Breast epithelium (tissue), 4 donors: ENCODE measurements around the gene PPP1R7. TPM values are rescaled to one million over a fixed set of nuclear protein-coding genes. Genes with fewer than 3 reads are reported as not detected.

ENCODE experiments used
- DNase-seq, 2 donors: peaks; one replicate each; pipeline ENCODE4 v3.0.0-alpha.2; 2019; ENCODE audit warnings: low spot score in 2 of 2
- H3K27ac ChIP-seq, 2 donors: fragments of 200-600 bp; sonication (generic) in 1 of 2; one replicate each; pipeline ENCODE4 v1.5.1; 2016 to 2019; ENCODE audit warnings: mild to moderate bottlenecking in 1 of 2
- H3K27me3 ChIP-seq, 2 donors: fragments of 200-600 bp; sonication (generic) in 1 of 2; one replicate each; pipeline versions ENCODE4 v1.5.1 to v1.6.0; 2017 to 2019; ENCODE audit warnings: control low read depth in 1 of 2, mild to moderate bottlenecking in 1 of 2
- H3K36me3 ChIP-seq: fragments of 200-600 bp; one replicate; pipeline ENCODE4 v1.5.1; 2019
- H3K4me1 ChIP-seq, 2 donors: fragments of 200-600 bp; sonication (generic); one replicate each; pipeline ENCODE4 v1.5.1; 2016 to 2019; ENCODE audit warnings: control low read depth in 1 of 2
- H3K4me3 ChIP-seq, 3 donors: fragments of 200-600 bp; sonication (generic); 1 replicate in 2 of 3; 2 replicates in 1 of 3; pipeline ENCODE4 v1.5.1; 2016 to 2019; ENCODE audit warnings: mild to moderate bottlenecking in 3 of 3, moderate library complexity in 2 of 3
- H3K9me3 ChIP-seq, 2 donors: fragments of 200-600 bp; sonication (generic) in 1 of 2; one replicate each; pipeline ENCODE4 v1.5.1; 2016 to 2019; ENCODE audit warnings: control low read depth in 1 of 2
- CTCF ChIP-seq, 3 donors: fragments of 450-650 bp; IDR thresholded peaks; one replicate each; pipeline ENCODE4 v1.5.1; 2016 to 2017; ENCODE audit warnings: antibody characterized with exemption in 3 of 3, mild to moderate bottlenecking in 3 of 3, moderate library complexity in 3 of 3
- POLR2A ChIP-seq: fragments of 450-650 bp; IDR thresholded peaks from one replicate; pipeline ENCODE4 v1.6.1; 2016; ENCODE audit warnings: antibody characterized with exemption, mild to moderate bottlenecking, moderate library complexity
- POLR2AphosphoS5 ChIP-seq, 3 donors: sonication (generic); formaldehyde crosslinking; IDR thresholded peaks; one replicate each; pipeline ENCODE4 v1.6.1; 2017; ENCODE audit warnings: antibody characterized with exemption in 3 of 3
- intact Hi-C: fragments of 100-400 bp; cut with DNase I; formaldehyde crosslinking; loops from one replicate; pipeline ENCODE4 v1.15.1; 2023; ENCODE audit warnings: low total_unique reads
- total RNA-seq, 3 donors: library from RNA; depleted of rRNA; stranded (reverse); fragments of >200 nt; gene quantifications; one replicate each; pipeline ENCODE4 v1.1.0, GENCODE V29; 2016

PPP1R7 gene
- total RNA-seq, 3 donors from 2014 or later, result 39.4 to 50.9 (median 43.6) TPM

GRCh38 chr2:241136661-241137260 lies 13.5 kb upstream of the PPP1R7 start:
- intact Hi-C loops, result no loop called here
- TF ChIP-seq POLR2A, result no peak
- TF ChIP-seq POLR2AphosphoS5 (IDR thresholded peaks at IDR 0.05), result no peak
- no peak for TF ChIP-seq CTCF (IDR thresholded peaks at IDR 0.05)
- Histone ChIP-seq H3K4me3 (no peak overlapping the region), H3K27me3 (no peaks in the 10 kb centered on the region), H3K4me1 (no peaks in the 10 kb centered on the region), H3K36me3 (no peaks in the 10 kb centered on the region), H3K27ac (no peak overlapping the region), H3K9me3 (no peaks in the 10 kb centered on the region)
- DNase-seq, result no peak

- no peak for DNase-seq
- no peak for TF ChIP-seq POLR2AphosphoS5 (IDR thresholded peaks at IDR 0.05)
- no peak for TF ChIP-seq POLR2A
- no peak for TF ChIP-seq CTCF (IDR thresholded peaks at IDR 0.05)
- H3K36me3 ChIP-seq, result no peaks in the 10 kb centered on the region
- no peaks in the 10 kb centered on the region for H3K27me3 ChIP-seq
- H3K9me3 ChIP-seq, result no peaks in the 10 kb centered on the region
- H3K4me3 ChIP-seq, result no peak overlapping the region
- no peaks in the 10 kb centered on the region for H3K4me1 ChIP-seq
- no peak overlapping the region for H3K27ac ChIP-seq
- intact Hi-C loops, result no loop called here
These were observed 12.7 kb upstream of the PPP1R7 start for GRCh38 chr2:241137276-241138190.

- no peak overlapping the region for H3K4me3 ChIP-seq
- H3K27me3 ChIP-seq, result no peaks in the 10 kb centered on the region
- DNase-seq, result no peak
- H3K36me3 ChIP-seq, result no peaks in the 10 kb centered on the region
- intact Hi-C loops, result no loop called here
- H3K4me1 ChIP-seq, result no peaks in the 10 kb centered on the region
- TF ChIP-seq POLR2A (no peak), POLR2AphosphoS5 (IDR thresholded peaks at IDR 0.05) (no peak), CTCF (IDR thresholded peaks at IDR 0.05) (no peak)
- H3K27ac ChIP-seq, result no peak overlapping the region
- H3K9me3 ChIP-seq, result no peaks in the 10 kb centered on the region
These were observed 11.8 kb upstream of the PPP1R7 start for GRCh38 chr2:241138471-241138870.

- TF ChIP-seq POLR2AphosphoS5 (IDR thresholded peaks at IDR 0.05), result no peak
- no peak for TF ChIP-seq CTCF (IDR thresholded peaks at IDR 0.05)
- no peak for TF ChIP-seq POLR2A
- intact Hi-C loops, result no loop called here
These were observed 10.5 kb upstream of the PPP1R7 start for GRCh38 chr2:241139531-241140444.

More at GRCh38 chr2:241139531-241140444, 10.5 kb upstream of the PPP1R7 start:
- Histone ChIP-seq H3K27ac (no peak overlapping the region), H3K36me3 (no peaks in the 10 kb centered on the region), H3K4me1 (no peaks in the 10 kb centered on the region), H3K4me3 (no peak overlapping the region), H3K9me3 (no peaks in the 10 kb centered on the region), H3K27me3 (no peaks in the 10 kb centered on the region)
- no peak for DNase-seq
